ENCODE measurements around the gene FMN1. TPM values are rescaled to one million over a fixed set of nuclear protein-coding genes. Genes with fewer than 3 reads are reported as not detected.

FMN1 gene
- polyA plus RNA-seq, 3 donors = 0.28 to 3.7 (median 0.34) TPM

DNA sequence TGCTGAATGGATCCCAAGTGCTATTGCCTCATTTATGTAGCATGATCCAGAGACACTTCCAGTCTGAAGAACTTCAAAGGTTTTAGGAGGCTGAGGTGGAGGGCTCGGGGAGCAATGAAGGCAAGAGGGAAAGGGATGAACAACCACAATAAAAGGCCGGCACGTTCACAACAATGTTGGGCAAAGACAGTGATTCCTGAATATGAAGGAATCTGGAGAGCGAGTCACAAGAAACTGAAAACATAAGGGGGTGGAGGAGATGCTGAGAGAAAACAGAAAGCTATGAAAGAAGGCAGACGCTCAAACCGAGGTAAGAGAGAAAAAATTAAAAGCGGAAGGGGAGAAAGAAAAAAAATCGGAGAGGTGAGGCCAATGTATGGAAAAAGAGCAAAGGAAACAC is 356.6 kb downstream of the FMN1 start:
- H3K9me3 Mint-ChIP-seq = peaks cover 0 to 2% (median 0%) of the 10 kb centered on the region in 7 donors
- H3K9me3 ChIP-seq (replicated peaks in 1 of 2; ENCODE audit: control insufficient read depth in 1 of 2, insufficient read depth in 1 of 2, low read length in 2 of 2) = no peaks in the 10 kb centered on the region
- H3K4me3 Mint-ChIP-seq = no peak overlapping the region
- WGBS (ENCODE audit: insufficient coverage) = 98% methylated on average over 8 of the region's 8 CpGs
- H3K27ac ChIP-seq (ENCODE audit: low read depth in 1 of 2, low read length in 2 of 2) = no peak overlapping the region
- H3K36me3 ChIP-seq (replicated peaks in 1 of 2; ENCODE audit: control insufficient read depth in 1 of 2, insufficient read depth in 2 of 2, low read length in 2 of 2) = peaks cover 0 to 7% of the 10 kb centered on the region in 2 donors
- H4K20me1 ChIP-seq (ENCODE audit: insufficient read depth, low read length) = no peaks in the 10 kb centered on the region
- H3K4me2 ChIP-seq (replicated peaks; ENCODE audit: extremely low read depth, low read length, poor library complexity, severe bottlenecking) = no peak overlapping the region
- H3K36me3 Mint-ChIP-seq = peaks cover 0 to 9% of the 10 kb centered on the region in 2 donors
- no peak overlapping the region for H2AFZ ChIP-seq (ENCODE audit: insufficient read depth, low read depth, low read length, poor library complexity, severe bottlenecking)
- TF ChIP-seq, protein P1, sequence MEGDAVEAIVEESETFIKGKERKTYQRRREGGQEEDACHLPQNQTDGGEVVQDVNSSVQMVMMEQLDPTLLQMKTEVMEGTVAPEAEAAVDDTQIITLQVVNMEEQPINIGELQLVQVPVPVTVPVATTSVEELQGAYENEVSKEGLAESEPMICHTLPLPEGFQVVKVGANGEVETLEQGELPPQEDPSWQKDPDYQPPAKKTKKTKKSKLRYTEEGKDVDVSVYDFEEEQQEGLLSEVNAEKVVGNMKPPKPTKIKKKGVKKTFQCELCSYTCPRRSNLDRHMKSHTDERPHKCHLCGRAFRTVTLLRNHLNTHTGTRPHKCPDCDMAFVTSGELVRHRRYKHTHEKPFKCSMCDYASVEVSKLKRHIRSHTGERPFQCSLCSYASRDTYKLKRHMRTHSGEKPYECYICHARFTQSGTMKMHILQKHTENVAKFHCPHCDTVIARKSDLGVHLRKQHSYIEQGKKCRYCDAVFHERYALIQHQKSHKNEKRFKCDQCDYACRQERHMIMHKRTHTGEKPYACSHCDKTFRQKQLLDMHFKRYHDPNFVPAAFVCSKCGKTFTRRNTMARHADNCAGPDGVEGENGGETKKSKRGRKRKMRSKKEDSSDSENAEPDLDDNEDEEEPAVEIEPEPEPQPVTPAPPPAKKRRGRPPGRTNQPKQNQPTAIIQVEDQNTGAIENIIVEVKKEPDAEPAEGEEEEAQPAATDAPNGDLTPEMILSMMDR (IDR thresholded peaks at IDR 0.05) = no peak
- H3K4me3 ChIP-seq (replicated peaks in 1 of 3; ENCODE audit: low read depth in 2 of 3, low read length in 3 of 3) = no peak overlapping the region
- no peak overlapping the region for H3K9ac ChIP-seq (ENCODE audit: insufficient read depth, low read length, poor library complexity, severe bottlenecking)
- peaks cover 0 to 7% of the 10 kb centered on the region in 2 donors for H3K4me1 ChIP-seq (ENCODE audit: control insufficient read depth in 1 of 2, insufficient read depth in 2 of 2, low read length in 2 of 2)
- H3K4me1 Mint-ChIP-seq = peaks cover 4% of the 10 kb centered on the region
- no peak overlapping the region for H3K27ac Mint-ChIP-seq
- H3K27me3 Mint-ChIP-seq (ENCODE audit: low read depth in 3 of 3) = peaks cover 0 to 3% (median 0%) of the 10 kb centered on the region in 3 donors
- no peaks in the 10 kb centered on the region for H3K79me2 ChIP-seq (ENCODE audit: insufficient read depth, low read length)
- no peaks in the 10 kb centered on the region for H3K27me3 ChIP-seq (ENCODE audit: control insufficient read depth in 2 of 2, insufficient read depth in 2 of 2, low read length in 2 of 2)
- DNase-seq = no peak
- intact Hi-C loops (cut with micrococcal nuclease) = no loop called here

DNA sequence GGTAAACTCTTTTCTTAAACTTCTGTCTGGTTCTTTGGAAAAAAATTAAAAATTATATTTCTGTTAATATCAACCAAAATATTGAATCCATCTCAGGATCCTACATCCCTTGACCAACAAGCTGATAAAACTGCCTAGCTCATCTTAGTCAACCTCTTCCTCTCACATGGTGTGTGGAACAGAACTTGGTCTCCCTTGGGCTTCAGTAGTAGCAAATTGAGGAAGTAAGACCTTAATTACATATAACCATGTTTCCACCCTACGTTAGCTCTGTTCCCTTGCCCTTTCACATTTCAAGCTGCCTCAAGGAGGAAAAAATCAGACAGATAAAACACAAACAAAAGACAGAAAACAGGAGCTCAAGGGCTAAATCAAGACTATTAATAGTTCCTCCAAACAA is 360.4 kb downstream of the FMN1 start:
- WGBS (ENCODE audit: insufficient coverage) = 0% methylated on average over 1 of the region's 1 CpG
- no peak overlapping the region for H3K4me2 ChIP-seq (replicated peaks; ENCODE audit: extremely low read depth, low read length, poor library complexity, severe bottlenecking)
- Mint-ChIP-seq H3K27me3 (ENCODE audit: low read depth in 3 of 3) (peaks cover 3 to 8% (median 3%) of the 10 kb centered on the region in 3 donors), H3K4me1 (peaks cover 4% of the 10 kb centered on the region), H3K36me3 (peaks cover 3 to 18% of the 10 kb centered on the region in 2 donors), H3K9me3 (peaks cover 0 to 5% (median 2%) of the 10 kb centered on the region in 7 donors), H3K27ac (peak overlapping the region in 1 of 7 donors; percentile 40), H3K4me3 (no peak overlapping the region)
- H3K27me3 ChIP-seq (ENCODE audit: control insufficient read depth in 2 of 2, insufficient read depth in 2 of 2, low read length in 2 of 2) = no peaks in the 10 kb centered on the region
- no peaks in the 10 kb centered on the region for H3K79me2 ChIP-seq (ENCODE audit: insufficient read depth, low read length)
- peak; percentile 20 to 32 (median 23) for DNase-seq
- peaks cover 0 to 7% of the 10 kb centered on the region in 2 donors for H3K36me3 ChIP-seq (replicated peaks in 1 of 2; ENCODE audit: control insufficient read depth in 1 of 2, insufficient read depth in 2 of 2, low read length in 2 of 2)
- peaks cover 0 to 7% of the 10 kb centered on the region in 2 donors for H3K4me1 ChIP-seq (ENCODE audit: control insufficient read depth in 1 of 2, insufficient read depth in 2 of 2, low read length in 2 of 2)
- intact Hi-C loops (cut with micrococcal nuclease) = no loop called here
- H3K9me3 ChIP-seq (replicated peaks in 1 of 2; ENCODE audit: control insufficient read depth in 1 of 2, insufficient read depth in 1 of 2, low read length in 2 of 2) = no peaks in the 10 kb centered on the region
- no peaks in the 10 kb centered on the region for H4K20me1 ChIP-seq (ENCODE audit: insufficient read depth, low read length)
- no peak overlapping the region for H3K4me3 ChIP-seq (replicated peaks in 1 of 3; ENCODE audit: low read depth in 2 of 3, low read length in 3 of 3)
- no peak overlapping the region for H3K9ac ChIP-seq (ENCODE audit: insufficient read depth, low read length, poor library complexity, severe bottlenecking)
- no peak overlapping the region for H2AFZ ChIP-seq (ENCODE audit: insufficient read depth, low read depth, low read length, poor library complexity, severe bottlenecking)
- H3K27ac ChIP-seq (ENCODE audit: low read depth in 1 of 2, low read length in 2 of 2) = no peak overlapping the region
- TF ChIP-seq, protein P1 (IDR thresholded peaks at IDR 0.05) = no peak
